K562 (cell line): Measurements from ENCODE around the gene CCDC34. TPM values are rescaled to one million over a fixed set of nuclear protein-coding genes. Genes with fewer than 3 reads are reported as not detected.

Experiments used
- CBFA2T3 ChIP-seq: fragments of 450-650 bp; IDR thresholded peaks from 2 replicates; pipeline ENCODE4 v1.6.1; 2017
- DLX4 ChIP-seq: fragments of 250-450 bp; sonication (Bioruptor Pico); IDR thresholded peaks from 2 replicates; pipeline ENCODE4 v1.6.1; 2021; ENCODE audit warnings: mild to moderate bottlenecking
- ELF4 ChIP-seq: fragments of 450-650 bp; formaldehyde crosslinking; IDR thresholded peaks from 2 replicates; pipeline ENCODE4 v1.4.0; 2022; ENCODE audit warnings: missing genetic modification characterization
- KAT8 ChIP-seq: fragments of 450-650 bp; IDR thresholded peaks from 2 replicates; pipeline ENCODE4 v1.6.1; 2016; ENCODE audit warnings: low read depth, mild to moderate bottlenecking
- KDM5B ChIP-seq: fragments of 200-600 bp; sonication (generic); IDR thresholded peaks from 2 replicates; pipeline ENCODE4 v1.6.1; 2012; ENCODE audit warnings: low read depth, mild to moderate bottlenecking, moderate library complexity, low read length, control low read depth, inconsistent platforms; ENCODE audit not compliant: insufficient replicate concordance
- NFE2 ChIP-seq: IDR thresholded peaks from 2 replicates; pipeline ENCODE4 v1.6.1; 2014; ENCODE audit warnings: antibody characterized with exemption, low read depth
- POLR2H ChIP-seq: IDR thresholded peaks from 2 replicates; pipeline ENCODE4 v1.6.1; 2016; ENCODE audit warnings: missing genetic modification characterization, low read depth, mild to moderate bottlenecking, control low read depth, missing compliant biosample characterization, moderate library complexity
- TAF15 ChIP-seq: fragments of 200-400 bp; formaldehyde crosslinking; IDR thresholded peaks from 2 replicates; pipeline ENCODE4 v1.6.1; 2017; ENCODE audit warnings: mild to moderate bottlenecking, low read depth, low read length, moderate library complexity
- TAF9B ChIP-seq: fragments of 450-650 bp; IDR thresholded peaks from 2 replicates; pipeline ENCODE4 v1.6.1; 2018; ENCODE audit warnings: mild to moderate bottlenecking; ENCODE audit not compliant: partially characterized antibody
- TOE1 ChIP-seq, 2 experiments: fragments of 450-650 bp in 1 of 2; sonication (generic) in 1 of 2; formaldehyde crosslinking in 1 of 2; IDR thresholded peaks; 2 replicates each; pipeline versions ENCODE4 v1.7.1 to v1.8.0; 2016 to 2022; ENCODE audit warnings: borderline replicate concordance in 2 of 2, mild to moderate bottlenecking in 2 of 2, antibody characterized with exemption in 1 of 2, inconsistent platforms in 1 of 2, low read depth in 1 of 2, missing genetic modification reagents in 1 of 2, moderate library complexity in 1 of 2
- ZFP30 ChIP-seq: fragments of 250-450 bp; sonication (Bioruptor Pico); IDR thresholded peaks from 2 replicates; pipeline ENCODE4 v1.8.0; 2022; ENCODE audit warnings: moderate library complexity, mild to moderate bottlenecking, inconsistent platforms, borderline replicate concordance
- ZFP91 ChIP-seq: sonication (generic); formaldehyde crosslinking; IDR thresholded peaks from 2 replicates; pipeline ENCODE4 v1.8.0; 2022; ENCODE audit warnings: mild to moderate bottlenecking, missing genetic modification reagents
- ZNF165 ChIP-seq: fragments of 250-450 bp; sonication (Bioruptor Pico); IDR thresholded peaks from 2 replicates; pipeline ENCODE4 v1.4.0; 2020; ENCODE audit warnings: borderline replicate concordance
- ZNF79 ChIP-seq: fragments of 250-450 bp; sonication (Bioruptor Pico); IDR thresholded peaks from 2 replicates; pipeline ENCODE4 v1.4.0; 2020; ENCODE audit warnings: low read depth, mild to moderate bottlenecking, moderate library complexity
- polyA plus RNA-seq, 8 experiments: library from polyadenylated mRNA; depleted of rRNA in 4 of 8; stranded (reverse) in 5 of 8; unstranded in 3 of 8; fragments of >200 nt; fragmentation: Nextera tagmentation in 2 of 8; fragmentation: Illumina TruSeq in 1 of 8; extraction: Ambion mirVana in 2 of 8; extraction: Trizol in 1 of 8; gene quantifications; 2 replicates each; pipeline versions ENCODE4 v1.2.1 to v1.2.3, GENCODE V29; 2011 to 2014; ENCODE audit warnings: inconsistent platforms in 1 of 8, missing spikeins in 1 of 8
- total RNA-seq, 7 experiments: library from RNA; depleted of rRNA in 6 of 7; stranded (reverse); fragments of >200 nt in 6 of 7; fragmentation: Illumina TruSeq in 2 of 7; extraction: Trizol in 2 of 7; gene quantifications; 2 replicates each; pipeline versions ENCODE4 v1.2.1 to v1.2.3, GENCODE V29; 2011 to 2021; ENCODE audit warnings: low replicate concordance in 1 of 7
- TF ChIP-seq, protein P1 (sequence below), 2 experiments: fragments of 450-650 bp; formaldehyde crosslinking in 1 of 2; IDR thresholded peaks; 2 replicates each; pipeline versions ENCODE4 v1.4.0 to v1.6.1; 2014 to 2020; ENCODE audit warnings: mild to moderate bottlenecking in 2 of 2, borderline replicate concordance in 1 of 2, low read depth in 1 of 2
- TF ChIP-seq, protein P2 (sequence below): fragments of 450-650 bp; IDR thresholded peaks from 2 replicates; pipeline ENCODE4 v1.6.1; 2014; ENCODE audit warnings: low read depth, mild to moderate bottlenecking, moderate library complexity, borderline replicate concordance

The CCDC34 gene
- total and polyA plus RNA-seq, 9 of the 15 experiments (the other 6 are each of a cell fraction or from before 2014, with no cell fraction given) = 6.2 to 42.0 (median 15.7) TPM

- TF ChIP-seq ELF4 (CRISPR knock-in tag) (no peak), POLR2H (tag) (no peak), ZFP91 (CRISPR knock-in tag) (no peak), CBFA2T3 (peak; percentile 95), TOE1 (IDR thresholded peaks at IDR 0.05; ENCODE audit: borderline replicate concordance) (no peak), TOE1 (CRISPR knock-in tag; IDR thresholded peaks at IDR 0.05; ENCODE audit: borderline replicate concordance, low read depth) (no peak), TAF15 (no peak), TAF9B (no peak), ZNF165 (no peak), KDM5B (no peak), ZFP30 (no peak), KAT8 (no peak), DLX4 (CRISPR knock-in tag) (no peak), ZNF79 (CRISPR knock-in tag) (no peak), NFE2 (0 out of 2 replicates have a peak, but pooled peaks have one; percentile 1)
- TF ChIP-seq, protein P1, sequence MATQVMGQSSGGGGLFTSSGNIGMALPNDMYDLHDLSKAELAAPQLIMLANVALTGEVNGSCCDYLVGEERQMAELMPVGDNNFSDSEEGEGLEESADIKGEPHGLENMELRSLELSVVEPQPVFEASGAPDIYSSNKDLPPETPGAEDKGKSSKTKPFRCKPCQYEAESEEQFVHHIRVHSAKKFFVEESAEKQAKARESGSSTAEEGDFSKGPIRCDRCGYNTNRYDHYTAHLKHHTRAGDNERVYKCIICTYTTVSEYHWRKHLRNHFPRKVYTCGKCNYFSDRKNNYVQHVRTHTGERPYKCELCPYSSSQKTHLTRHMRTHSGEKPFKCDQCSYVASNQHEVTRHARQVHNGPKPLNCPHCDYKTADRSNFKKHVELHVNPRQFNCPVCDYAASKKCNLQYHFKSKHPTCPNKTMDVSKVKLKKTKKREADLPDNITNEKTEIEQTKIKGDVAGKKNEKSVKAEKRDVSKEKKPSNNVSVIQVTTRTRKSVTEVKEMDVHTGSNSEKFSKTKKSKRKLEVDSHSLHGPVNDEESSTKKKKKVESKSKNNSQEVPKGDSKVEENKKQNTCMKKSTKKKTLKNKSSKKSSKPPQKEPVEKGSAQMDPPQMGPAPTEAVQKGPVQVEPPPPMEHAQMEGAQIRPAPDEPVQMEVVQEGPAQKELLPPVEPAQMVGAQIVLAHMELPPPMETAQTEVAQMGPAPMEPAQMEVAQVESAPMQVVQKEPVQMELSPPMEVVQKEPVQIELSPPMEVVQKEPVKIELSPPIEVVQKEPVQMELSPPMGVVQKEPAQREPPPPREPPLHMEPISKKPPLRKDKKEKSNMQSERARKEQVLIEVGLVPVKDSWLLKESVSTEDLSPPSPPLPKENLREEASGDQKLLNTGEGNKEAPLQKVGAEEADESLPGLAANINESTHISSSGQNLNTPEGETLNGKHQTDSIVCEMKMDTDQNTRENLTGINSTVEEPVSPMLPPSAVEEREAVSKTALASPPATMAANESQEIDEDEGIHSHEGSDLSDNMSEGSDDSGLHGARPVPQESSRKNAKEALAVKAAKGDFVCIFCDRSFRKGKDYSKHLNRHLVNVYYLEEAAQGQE (IDR thresholded peaks at IDR 0.05; ENCODE audit: borderline replicate concordance) = peak; percentile 20; the same call in 1 of the 2 replicates
- TF ChIP-seq, protein P1 (CRISPR knock-in tag; IDR thresholded peaks at IDR 0.05; ENCODE audit: low read depth) = no peak
- TF ChIP-seq, protein P2, sequence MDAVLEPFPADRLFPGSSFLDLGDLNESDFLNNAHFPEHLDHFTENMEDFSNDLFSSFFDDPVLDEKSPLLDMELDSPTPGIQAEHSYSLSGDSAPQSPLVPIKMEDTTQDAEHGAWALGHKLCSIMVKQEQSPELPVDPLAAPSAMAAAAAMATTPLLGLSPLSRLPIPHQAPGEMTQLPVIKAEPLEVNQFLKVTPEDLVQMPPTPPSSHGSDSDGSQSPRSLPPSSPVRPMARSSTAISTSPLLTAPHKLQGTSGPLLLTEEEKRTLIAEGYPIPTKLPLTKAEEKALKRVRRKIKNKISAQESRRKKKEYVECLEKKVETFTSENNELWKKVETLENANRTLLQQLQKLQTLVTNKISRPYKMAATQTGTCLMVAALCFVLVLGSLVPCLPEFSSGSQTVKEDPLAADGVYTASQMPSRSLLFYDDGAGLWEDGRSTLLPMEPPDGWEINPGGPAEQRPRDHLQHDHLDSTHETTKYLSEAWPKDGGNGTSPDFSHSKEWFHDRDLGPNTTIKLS = no peak
Observed at GRCh38 chr11:27372164-27372563, 9.1 kb upstream of the CCDC34 start (continued).
